HG03139 (cell line): ENCODE data around the gene MAFG.

ENCODE experiments used
- ATAC-seq: cut with Tn5 transposase; IDR thresholded peaks from one replicate; pipeline ENCODE4 v1.9.1; 2021; ENCODE audit not compliant: unreplicated experiment

MAFG gene

DNA sequence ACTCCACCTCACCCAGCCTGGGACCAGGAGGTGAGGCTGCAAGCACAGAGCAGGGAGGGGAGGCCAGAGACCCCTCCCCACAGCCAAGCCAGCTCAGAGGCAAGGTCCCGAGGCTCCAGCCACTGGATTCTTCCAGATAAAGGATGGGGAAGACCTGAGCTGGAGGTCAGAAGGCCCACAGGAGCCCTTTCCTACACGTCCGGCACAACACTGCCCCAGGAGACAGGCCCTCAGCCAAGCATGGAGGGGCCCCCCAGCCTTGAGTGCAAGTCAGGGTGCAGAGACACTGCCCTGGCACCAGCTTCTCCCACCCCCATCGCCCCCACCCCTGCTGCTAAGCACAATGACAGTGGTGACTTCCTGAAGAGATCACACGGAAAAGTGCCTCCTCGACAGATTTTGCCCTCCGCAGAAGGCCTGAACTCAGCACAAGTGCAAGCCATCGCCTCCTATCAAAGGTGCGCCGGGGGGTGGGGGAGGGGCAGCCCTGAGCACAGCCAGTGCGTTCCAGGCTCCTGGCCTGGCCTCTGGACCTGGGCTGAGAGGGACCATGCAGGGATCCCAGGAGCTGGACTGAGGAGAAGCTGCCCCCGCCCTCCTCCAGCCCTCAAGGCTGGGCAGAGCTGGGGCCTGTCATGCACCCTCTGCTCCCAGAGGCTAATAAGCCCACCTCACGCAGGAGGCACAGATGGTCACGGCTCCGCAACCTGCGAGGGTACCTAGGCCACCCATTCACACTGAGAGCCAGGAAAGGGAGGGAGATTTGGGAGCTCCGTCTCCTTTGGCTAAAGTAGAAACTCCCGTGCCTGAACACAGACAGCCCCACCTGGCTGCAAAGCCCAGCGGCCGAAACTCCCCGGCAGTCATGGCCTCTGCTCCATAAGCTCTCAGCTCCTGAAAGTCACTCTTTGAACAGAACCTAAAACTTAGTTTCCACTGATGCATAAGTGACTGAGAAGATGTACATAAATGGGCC, 2.7 kb downstream of the MAFG start:
- ATAC-seq = no peak

DNA sequence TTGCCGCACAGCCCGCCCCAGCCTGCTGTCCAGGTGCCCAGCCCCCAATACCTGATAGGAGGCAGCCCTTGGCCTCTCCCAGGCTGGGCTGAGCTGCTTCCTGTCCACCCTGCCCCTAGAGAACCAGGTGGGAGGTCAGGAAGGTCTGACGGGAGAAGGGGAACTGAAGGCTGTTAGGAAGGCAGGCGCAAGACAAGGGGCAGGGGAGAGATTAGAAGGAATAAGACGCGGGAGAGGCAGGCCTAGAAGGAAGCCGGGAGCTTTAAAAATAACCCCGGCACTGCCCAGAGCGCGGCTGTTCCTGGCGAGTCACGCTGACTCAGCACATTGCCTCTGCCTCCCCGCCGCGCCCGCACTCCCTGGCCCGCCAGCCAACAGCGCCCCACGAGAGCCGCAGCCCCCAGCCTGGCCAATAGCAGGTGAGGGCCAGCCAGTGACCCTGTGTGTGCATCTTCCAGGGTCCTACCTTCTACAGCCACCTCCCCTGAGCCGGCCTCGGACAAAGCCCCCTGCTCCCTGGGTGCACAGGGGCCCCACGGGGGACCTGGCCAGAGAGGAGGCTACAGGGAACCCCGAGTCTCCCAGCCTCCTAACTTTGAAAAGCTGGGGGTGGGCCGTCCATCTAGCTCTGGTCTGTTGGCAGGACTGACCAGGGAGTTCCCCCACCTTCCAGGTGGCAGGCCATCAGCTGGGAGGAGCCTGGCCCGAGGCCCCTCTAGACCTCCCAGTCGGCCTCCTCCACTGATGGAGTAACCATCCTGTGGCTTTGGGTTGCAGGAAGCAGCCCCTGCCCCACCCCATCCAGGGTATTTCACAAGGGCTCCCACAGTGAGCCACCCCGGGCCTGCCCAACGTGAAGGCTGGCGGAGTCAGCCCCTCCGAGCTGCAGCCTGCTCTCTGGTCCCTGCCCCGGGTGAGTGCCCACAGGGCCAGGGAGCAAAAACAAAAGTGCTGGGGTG, 4.0 kb downstream of the MAFG start:
- ATAC-seq = no peak

DNA sequence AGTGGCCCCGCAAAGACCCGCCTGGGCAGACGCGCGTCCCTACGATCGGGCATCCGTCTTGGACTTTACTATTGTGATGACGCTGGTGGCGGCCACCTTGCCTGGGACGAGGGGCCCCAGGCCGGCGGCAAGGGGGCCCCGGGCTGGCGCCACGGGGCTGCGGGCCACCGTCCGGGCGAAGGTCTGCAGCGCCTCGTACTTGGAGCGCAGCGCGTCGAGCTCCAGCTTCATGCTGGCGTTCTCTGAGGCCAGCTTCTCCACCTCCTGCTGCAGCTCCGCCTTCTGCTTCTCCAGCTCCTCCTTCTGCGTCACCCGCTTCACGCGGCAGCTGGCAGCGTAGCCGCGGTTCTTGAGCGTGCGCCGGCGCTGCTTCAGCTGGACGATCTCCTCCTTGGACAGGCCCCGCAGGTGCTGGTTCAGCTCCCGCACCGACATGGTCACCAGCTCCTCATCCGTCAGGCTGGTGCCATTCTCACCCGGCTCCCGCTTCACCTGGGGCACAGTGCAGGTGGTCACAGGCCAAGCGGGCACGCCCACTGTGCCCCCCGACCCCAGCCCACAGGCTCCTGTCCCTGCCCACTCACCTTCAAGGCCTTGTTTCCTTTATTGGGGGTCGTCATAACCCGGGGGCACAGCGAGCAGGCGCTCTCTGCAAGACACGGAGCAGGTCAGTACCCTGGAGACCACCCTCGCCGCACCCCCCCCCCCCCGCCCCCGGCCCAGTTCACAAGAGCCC, 4.8 kb downstream of the MAFG start:
- ATAC-seq = no peak

DNA sequence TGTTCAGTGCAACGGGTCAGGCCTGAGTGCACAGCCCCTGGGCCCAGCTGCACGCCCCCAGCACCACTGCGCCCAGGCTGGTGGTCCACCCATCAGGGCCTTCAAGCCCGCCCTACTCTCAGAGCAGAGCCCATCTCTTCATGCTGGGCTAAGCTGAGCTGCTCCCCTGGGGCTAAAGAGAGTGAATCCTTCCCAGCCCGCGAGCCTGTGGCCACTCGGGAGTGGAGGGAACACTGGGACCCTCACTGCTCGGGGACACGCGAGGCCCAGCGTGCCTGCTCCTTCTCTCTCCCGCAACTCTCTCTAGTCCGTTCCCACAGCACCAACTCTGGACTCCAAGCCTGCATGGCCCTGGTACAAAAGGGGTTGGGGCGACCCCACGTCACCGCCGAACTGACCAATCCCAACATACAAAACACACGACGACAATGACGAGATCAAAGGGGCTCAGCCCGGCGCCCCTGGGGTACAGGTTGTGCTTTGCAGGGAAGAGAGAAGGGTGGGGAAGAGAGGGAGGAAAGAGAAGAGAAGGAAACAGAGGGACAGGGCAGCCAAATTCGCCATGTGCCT, 5.5 kb downstream of the MAFG start:
- no peak for ATAC-seq

DNA sequence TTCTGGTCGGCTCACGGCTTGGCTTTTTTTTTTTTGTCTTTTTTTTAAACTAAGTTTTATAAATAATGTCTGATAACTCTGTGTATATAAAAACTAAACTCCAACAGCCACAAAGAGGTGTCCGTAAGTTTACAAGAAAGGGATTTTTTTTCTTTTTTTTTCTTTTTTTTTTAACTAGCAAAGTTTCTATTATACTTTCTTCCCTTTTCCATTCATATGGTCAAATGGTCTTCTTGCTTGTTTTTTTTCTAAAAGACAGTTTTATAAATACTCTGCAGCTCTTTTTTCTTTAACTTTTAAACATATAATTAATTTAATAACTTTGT, 6.0 kb downstream of the MAFG start:
- ATAC-seq = no peak

DNA sequence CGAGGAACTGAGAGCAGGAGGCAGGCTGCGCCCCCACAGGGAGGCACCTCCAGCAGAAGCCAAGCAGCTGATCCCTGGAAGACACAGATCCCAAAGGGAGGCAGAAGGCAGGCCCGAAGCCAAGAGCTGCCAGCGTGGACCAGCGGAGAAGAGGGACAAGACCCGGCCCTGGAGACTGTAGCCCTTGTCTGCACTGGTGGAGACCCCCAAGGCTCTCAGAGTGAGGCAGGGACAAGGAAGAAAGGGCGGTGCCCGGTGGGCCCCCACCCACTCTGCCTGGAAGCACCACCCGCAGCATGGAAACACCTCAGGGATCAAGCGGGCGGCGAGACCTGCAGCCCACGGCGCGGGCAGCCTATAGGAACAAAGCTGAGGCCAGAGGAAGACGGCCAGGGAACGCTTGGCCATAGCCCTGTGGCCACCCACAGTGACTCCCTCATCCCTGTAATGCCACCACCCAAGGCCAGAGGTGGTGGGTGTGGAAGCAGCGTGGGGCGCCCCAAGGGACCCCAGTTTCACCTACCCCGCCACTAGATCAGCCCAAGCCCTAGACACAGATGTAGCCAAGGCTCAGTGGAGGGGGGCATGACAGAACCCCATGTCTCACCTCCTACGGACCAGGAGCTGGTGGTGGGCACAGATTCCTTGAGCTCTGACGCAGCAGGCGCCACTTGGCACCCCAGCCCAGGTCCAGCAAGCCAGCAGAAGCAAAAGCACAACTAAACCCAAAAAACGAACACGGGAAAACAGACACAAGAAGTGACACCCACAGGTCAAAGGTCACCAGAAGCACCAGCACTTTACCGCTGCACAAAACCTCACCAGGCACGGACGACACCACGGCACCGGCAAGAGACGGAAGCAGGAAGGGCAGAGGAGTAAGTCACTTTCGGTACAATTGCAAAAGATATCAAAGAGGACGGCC, 6.7 kb downstream of the MAFG start:
- no peak for ATAC-seq

DNA sequence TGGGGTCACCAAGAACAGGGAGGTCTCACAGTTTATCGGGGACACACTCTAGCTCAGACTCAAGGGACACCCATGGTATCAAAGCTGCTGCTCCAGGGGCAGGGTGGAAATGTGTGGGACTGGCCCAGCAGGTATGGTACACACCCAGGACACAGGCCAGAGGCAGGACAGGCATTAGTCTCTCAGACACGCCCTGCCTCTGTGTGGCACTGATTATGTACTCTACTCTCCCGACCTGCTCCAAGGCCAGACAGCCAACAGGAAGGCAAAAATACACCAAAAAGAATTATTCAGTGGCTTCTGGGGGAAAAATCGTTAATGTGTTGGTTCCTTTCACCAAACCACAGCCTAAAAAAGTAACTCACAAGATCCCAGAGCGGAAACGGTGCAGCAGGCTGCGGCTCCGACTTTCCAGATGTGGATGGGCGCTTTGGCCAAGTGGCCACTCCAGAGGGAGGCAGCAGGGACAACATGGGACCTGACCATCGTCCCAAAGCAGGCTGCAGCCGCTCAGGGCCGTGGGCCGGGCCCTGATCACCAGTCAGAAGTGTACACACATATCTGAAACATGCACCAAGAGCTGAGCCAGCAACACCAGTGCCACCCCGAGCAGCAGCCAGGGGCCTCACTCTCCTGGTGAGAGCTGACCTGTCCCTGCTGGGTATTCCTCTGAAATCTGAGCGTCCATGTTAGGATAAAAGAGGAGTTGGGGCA, 8.5 kb downstream of the MAFG start:
- no peak for ATAC-seq

DNA sequence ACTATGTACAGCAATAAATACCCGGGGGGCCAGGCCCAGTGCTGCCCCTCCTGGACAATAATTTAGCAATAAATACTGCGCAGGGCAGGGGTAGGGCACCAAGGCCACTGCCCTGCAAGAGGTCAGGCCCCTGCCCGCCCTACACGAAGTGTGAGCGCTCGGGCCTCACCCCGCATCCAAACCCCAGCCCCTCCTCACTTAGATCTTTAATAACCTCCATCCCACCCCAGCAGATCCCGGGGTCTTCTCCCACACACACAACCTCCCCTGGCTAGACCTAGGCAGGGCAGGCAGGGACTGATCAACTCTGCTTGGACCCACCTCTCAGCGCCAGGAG, 9.2 kb downstream of the MAFG start:
- peak; percentile 5 for ATAC-seq

DNA sequence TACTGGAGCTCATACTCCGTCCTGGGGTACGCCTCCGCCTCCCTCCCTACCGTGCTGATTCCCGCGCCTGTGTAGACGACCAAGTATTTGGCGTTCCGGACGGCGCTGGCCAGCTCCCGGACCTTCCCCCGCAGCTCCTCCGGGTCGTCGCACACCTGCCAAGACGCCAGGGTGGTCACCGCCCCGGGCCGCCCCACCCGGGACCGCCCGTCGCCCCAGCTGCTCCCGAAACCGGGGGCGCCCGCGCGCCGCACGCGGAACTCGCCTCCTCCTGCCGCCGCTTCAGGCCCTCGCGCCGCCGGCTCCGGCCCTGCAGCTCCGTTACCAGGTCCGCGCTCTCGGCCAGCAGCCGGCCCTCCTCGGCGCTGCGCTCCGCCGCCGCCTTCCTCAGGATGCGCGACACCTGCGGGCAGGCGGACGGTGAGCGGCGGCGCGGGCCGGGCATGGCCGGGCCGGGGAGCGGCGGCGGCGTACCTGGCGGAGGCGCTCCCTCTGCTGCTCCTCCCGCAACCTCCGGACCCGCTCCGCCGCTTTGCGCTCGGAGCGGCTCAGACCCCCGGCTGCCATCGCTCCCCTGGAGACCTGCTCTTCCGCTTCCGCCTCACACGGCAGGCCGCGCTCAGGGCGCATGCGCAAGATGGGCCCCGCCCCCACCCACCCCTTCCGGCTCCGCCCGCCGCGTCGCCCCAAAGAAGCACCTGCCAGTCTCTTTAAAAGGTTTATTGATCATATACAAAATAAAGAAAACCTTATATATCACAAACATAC, 9.8 kb downstream of the MAFG start, which contains the start of gene SIRT7:
SIRT7 (minus strand) TSS at position 612 of the 768 bp plus-strand sequence; CDS start at position 567, 45 bp downstream.
- peak; percentile 51 for ATAC-seq

DNA sequence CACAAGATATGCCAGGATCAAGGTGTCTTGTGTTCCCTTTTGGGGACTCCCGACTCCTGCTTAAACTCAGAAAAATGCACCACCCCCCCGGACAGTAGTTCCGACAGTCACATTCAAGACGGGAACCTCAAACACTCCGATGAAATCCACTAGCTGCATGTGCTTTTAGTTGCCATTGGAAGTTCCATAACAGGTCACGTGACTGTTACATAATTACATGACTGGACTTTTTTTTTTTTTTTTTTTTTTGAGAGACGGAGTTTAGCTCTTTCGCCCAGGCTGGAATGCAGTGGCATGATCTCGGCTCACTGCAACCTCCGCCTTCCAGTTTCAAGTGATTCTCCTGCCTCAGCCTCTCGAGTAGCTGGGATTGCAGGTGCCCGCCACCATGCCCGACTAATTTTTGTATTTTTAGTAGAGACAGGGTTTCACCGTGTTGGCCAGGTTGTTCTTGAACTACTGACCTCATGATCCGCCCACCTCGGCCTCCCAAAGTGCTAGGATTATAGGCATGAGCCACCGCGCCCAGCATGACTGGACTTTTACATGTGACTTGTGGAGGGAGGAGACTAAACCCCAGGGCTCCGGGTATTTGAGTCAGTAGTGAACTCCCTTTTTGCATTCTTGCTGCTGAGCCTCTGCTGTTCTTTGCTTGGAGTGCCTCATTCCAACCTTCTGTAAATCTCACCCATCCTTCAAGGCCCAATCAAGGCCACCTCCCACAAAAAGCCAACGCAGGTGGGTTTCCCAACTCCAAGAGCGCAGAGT, 11.1 kb downstream of the MAFG start:
- ATAC-seq = no peak

DNA sequence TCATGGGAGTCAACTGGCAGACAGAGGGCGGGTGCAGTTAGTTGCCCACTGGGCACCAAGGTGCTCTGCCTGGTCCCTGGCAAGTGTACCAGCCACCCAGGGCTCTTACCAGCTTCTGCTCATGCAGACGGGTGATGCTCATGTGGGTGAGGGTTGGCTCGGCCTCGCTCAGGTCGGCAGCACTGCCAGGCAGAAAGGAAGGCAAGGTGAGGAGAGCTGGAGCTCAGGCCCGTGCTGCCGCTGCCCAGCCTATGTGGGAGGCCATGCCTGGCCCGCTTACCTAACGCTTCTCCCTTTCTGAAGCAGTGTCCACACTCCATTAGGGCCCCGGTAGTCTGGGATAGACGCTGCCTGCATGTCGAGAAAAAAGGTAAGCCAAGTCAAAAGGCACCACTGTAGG, 12.2 kb downstream of the MAFG start:
- no peak for ATAC-seq

DNA sequence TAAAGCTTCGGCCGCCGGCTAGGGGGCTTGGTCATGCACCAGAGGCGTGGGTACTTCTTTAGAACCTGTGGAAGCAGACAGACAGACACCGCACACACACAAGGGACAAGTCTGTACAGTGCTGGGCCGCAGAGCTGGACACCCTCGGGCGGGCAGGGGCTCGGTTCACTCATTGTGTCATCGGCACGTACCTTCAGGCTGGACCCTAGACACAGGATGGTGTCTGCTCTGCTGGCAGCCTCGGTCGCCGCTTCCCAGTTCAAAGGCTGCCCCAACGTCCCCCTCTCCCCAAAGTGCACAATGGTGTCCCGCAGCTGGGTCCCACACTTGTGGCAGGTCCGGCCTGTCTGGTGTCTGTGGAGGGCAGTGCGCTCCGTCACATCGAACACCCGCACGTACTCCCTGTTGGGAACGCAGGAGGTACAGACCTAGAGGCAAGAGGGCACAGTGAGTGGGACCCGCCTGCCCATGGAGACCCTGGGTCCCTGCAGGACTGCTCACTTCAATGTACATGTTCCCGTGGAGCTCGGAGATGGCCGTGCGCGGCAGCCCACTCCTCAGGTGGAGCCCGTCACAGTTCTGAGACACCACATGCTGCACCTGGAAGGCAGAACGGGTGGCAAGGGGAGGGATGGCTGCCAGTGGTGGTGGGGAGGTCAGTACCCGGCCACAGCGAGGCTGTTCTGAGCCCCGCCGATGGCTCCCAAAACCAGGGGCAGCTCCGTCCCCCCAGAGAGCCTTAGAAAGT, 13.3 kb downstream of the MAFG start:
- no peak for ATAC-seq

DNA sequence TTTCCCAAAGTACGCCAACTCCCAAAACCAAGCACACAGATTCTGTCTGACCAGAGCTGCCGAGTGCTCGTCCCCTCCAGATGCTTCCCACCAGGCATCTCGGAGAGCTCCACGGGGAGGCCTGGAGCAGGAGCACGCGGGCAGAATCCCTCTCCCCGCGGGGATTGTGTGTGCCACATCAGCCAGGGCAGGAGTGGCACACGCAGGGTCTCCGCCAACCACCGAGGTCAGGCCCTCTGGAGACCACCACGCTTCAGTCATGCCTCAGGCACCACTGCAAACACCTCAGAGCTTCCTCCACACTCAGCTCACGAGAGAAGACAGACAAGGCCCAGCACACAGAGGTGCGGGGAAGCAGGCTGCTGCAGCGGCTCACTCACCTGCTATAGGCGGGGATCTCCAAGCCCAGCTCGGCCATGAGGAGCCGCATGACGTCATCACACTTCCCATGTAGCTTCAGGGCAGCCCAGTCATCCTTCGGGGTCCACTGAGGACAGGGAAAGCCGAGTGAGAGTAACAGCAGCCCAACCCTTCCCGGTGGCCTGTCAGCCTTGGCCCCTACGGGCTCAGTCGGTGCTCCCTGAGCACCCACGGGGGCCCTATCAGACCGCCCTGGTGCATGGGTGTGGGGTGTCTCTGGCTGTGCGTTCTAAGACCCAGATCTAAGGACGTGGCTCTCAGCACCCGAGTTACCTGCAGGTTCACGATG, 14.0 kb downstream of the MAFG start:
- ATAC-seq = no peak

DNA sequence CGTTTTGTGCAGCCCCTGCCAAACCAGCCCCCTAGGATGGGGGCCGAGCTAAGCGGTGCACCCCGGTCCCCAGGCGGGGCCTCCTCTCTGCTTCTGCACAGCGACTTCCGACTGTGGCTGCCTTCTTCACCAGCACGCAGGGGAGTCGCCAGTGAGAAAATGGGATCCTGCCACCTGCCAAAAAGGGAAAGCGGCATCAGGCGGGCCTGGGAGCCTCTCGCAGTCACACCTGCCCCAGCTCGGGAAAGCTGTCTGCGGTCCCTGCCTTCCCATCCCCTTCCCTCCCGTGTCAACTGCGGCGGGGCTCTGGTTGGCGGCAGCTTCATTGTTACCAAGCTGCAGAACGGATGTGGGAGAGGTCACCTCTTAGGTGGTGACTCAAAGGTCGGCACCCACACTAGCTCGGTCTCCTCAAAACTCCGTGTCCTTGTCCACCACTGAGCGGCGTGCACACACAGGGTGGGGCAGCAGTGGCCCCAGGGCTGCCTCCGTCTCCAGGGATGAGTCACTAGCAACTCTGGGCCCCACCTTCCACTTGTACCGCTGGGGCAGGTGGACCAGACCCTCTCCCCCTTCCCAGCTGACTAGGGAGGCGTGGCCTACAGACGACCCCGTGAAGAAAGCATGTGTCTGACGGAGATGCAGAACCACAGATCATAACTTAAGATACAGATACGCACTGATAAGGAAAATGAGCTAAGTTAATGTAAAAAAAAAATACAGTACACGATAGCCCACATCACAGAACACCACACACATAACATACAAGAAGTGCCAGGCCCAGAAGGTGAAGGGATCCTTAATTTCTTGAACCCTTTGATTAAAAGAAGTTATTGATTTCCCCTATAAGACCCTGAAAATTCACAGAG, 14.9 kb downstream of the MAFG start:
- no peak for ATAC-seq

DNA sequence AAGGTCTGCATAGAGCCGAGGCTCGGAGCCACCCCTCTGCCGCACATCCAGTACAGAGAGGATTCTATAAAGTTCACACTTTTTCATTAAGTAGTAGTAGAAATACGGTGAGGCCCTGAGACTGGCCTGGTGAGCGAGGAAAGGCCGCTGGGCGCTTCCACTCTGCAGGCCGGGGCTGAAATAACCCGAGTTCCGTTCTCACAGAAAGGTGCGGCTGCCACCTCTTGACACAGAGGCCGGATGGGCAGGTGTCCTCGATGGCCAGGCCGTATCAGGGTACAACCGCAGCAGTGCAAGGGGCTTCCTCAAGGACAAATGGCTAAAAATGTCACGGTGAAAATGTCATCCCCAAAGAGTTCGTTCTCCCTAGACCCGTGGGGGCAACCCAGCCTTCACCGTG, 15.6 kb downstream of the MAFG start:
- no peak for ATAC-seq
